Neural cell (in vitro differentiated cells): Measurements from ENCODE around the gene GSTA5.
"Not testable (repeated sequence)": the region's sequence is repeated elsewhere in the genome, so short reads cannot be mapped to it uniquely, and the experiment has no call there.

Experiments
- CTCF ChIP-seq: fragments of 450-650 bp; IDR thresholded peaks from 2 replicates; pipeline ENCODE4 v1.5.1; 2014; ENCODE audit warnings: antibody characterized with exemption, mild to moderate bottlenecking, moderate library complexity; ENCODE audit not compliant: poor library complexity, severe bottlenecking
- EP300 ChIP-seq: fragments of 450-650 bp; conservative IDR thresholded peaks from 2 replicates; pipeline ENCODE4 v1.6.1; 2014; ENCODE audit warnings: antibody characterized with exemption, mild to moderate bottlenecking, moderate library complexity; ENCODE audit not compliant: poor library complexity, severe bottlenecking
- EZH2 ChIP-seq: fragments of 200-600, 300-800 bp; shearing (Covaris generic), sonication (generic); IDR thresholded peaks from 2 replicates; pipeline ENCODE4 v1.6.1; 2014; ENCODE audit warnings: antibody characterized with exemption, low read length, borderline replicate concordance, mild to moderate bottlenecking; ENCODE audit not compliant: insufficient read depth, poor library complexity, severe bottlenecking
- MXI1 ChIP-seq: fragments of 450-650 bp; conservative IDR thresholded peaks from 2 replicates; pipeline ENCODE4 v1.6.1; 2014; ENCODE audit warnings: antibody characterized with exemption, mild to moderate bottlenecking; ENCODE audit not compliant: poor library complexity, severe bottlenecking
- POLR2AphosphoS5 ChIP-seq: IDR thresholded peaks from 2 replicates; pipeline ENCODE4 v1.6.1; 2012
- RAD21 ChIP-seq: fragments of 450-650 bp; conservative IDR thresholded peaks from 2 replicates; pipeline ENCODE4 v1.6.1; 2014; ENCODE audit warnings: antibody characterized with exemption, mild to moderate bottlenecking, moderate library complexity
- REST ChIP-seq: IDR thresholded peaks from 2 replicates; pipeline ENCODE4 v1.6.1; 2012; ENCODE audit warnings: borderline replicate concordance
- TAF1 ChIP-seq: IDR thresholded peaks from 2 replicates; pipeline ENCODE4 v1.6.1; 2012; ENCODE audit warnings: low read depth

GRCh38 chr6:52825270-52825793 is 15.3 kb downstream of the GSTA5 start:
- not testable (repeated sequence) for TF ChIP-seq EZH2, CTCF, POLR2AphosphoS5, EP300, MXI1, REST, TAF1, RAD21
